Measurements from ENCODE around the gene ZNF341. TPM values are rescaled to one million over a fixed set of nuclear protein-coding genes. Genes with fewer than 3 reads are reported as not detected.
A peak's percentile ranks its signal among the peaks of the same experiment; 100 is the strongest.

The ZNF341 gene
- total and polyA plus RNA-seq, 2 donors (not counting 1 experiment from before 2014, with no cell fraction given): 9.1 to 10.9 TPM

GRCh38 chr20:33769043-33769442, 37.2 kb downstream of the ZNF341 start:
- WGBS (ENCODE audit: insufficient coverage): 100% methylated on average over 1 of the region's 4 CpGs
- no peak for DNase-seq
- Histone ChIP-seq H3K79me2 (ENCODE audit: control insufficient read depth, insufficient read depth, low read length) (no peaks in the 10 kb centered on the region), H4K20me1 (ENCODE audit: control insufficient read depth, insufficient read depth, low read length, poor library complexity, severe bottlenecking) (no peaks in the 10 kb centered on the region), H3K4me2 (replicated peaks; ENCODE audit: low read depth, low read length, poor library complexity, severe bottlenecking) (no peak overlapping the region), H3K9me3 (ENCODE audit: control extremely low read depth in 1 of 3, control insufficient read depth in 2 of 3, insufficient read depth in 1 of 3, low read length in 2 of 3) (no peaks in the 10 kb centered on the region), H3K9ac (ENCODE audit: low read length) (no peak overlapping the region), H3K27me3 (replicated peaks in 1 of 4; ENCODE audit: control extremely low read depth in 1 of 4, control insufficient read depth in 3 of 4, insufficient read depth in 4 of 4, low read length in 3 of 4) (no peaks in the 10 kb centered on the region), H2AFZ (ENCODE audit: insufficient read depth, low read depth, low read length, poor library complexity, severe bottlenecking) (no peak overlapping the region), H3K27ac (ENCODE audit: low read length in 2 of 2) (no peak overlapping the region), H3K4me3 (ENCODE audit: control extremely low read depth in 1 of 5, extremely low read depth in 1 of 5, insufficient read depth in 1 of 5, low read depth in 2 of 5, low read length in 4 of 5) (no peak overlapping the region), H3K36me3 (replicated peaks in 1 of 2; ENCODE audit: control extremely low read depth in 1 of 2, control insufficient read depth in 1 of 2, extremely low read depth in 1 of 2, insufficient read depth in 2 of 2, low read length in 1 of 2) (peaks cover 0 to 18% of the 10 kb centered on the region in 2 experiments), H3K4me1 (ENCODE audit: control insufficient read depth in 2 of 2, insufficient read depth in 2 of 2, low read length in 2 of 2) (peaks cover 12 to 18% of the 10 kb centered on the region in 2 donors)
- ChIA-PET POLR2A (no interaction called here), CTCF (interaction anchor here (1.3 to 2.7 kb wide), 3 partner anchors 23 to 300 kb away, joined by 6 to 10 read pairs (median 8); partner anchors contain the start of gene CHMP4B)
- Mint-ChIP-seq H3K4me3 (no peak overlapping the region), H3K27me3 (no peaks in the 10 kb centered on the region), H3K9me3 (ENCODE audit: insufficient read depth) (no peaks in the 10 kb centered on the region), H3K27ac (no peak overlapping the region), H3K4me1 (peaks cover 21% of the 10 kb centered on the region)
- intact Hi-C loops (cut with micrococcal nuclease): no loop called here
- no peak for ATAC-seq (ENCODE audit: low read depth)
- TF ChIP-seq EZH2 (IDR thresholded peaks at IDR 0.05; ENCODE audit: borderline replicate concordance, insufficient read depth, low read depth, low read length, poor library complexity, severe bottlenecking): no peak
- TF ChIP-seq CTCF (IDR thresholded peaks at IDR 0.05): no peak

GRCh38 chr20:33770005-33770404, 38.2 kb downstream of the ZNF341 start:
- TF ChIP-seq CTCF (IDR thresholded peaks at IDR 0.05) (no peak), EZH2 (IDR thresholded peaks at IDR 0.05; ENCODE audit: borderline replicate concordance, insufficient read depth, low read depth, low read length, poor library complexity, severe bottlenecking) (no peak)
- ATAC-seq (ENCODE audit: low read depth): peak; percentile 41
- POLR2A ChIA-PET: no interaction called here

More at GRCh38 chr20:33770005-33770404, 38.2 kb downstream of the ZNF341 start:
- Histone ChIP-seq H3K27me3 (replicated peaks in 1 of 4; ENCODE audit: control extremely low read depth in 1 of 4, control insufficient read depth in 3 of 4, insufficient read depth in 4 of 4, low read length in 3 of 4) (no peaks in the 10 kb centered on the region), H3K27ac (ENCODE audit: low read length in 2 of 2) (no peak overlapping the region), H2AFZ (ENCODE audit: insufficient read depth, low read depth, low read length, poor library complexity, severe bottlenecking) (no peak overlapping the region), H4K20me1 (ENCODE audit: control insufficient read depth, insufficient read depth, low read length, poor library complexity, severe bottlenecking) (no peaks in the 10 kb centered on the region), H3K9ac (ENCODE audit: low read length) (no peak overlapping the region), H3K79me2 (ENCODE audit: control insufficient read depth, insufficient read depth, low read length) (no peaks in the 10 kb centered on the region), H3K4me1 (ENCODE audit: control insufficient read depth in 2 of 2, insufficient read depth in 2 of 2, low read length in 2 of 2) (peaks cover 21 to 27% of the 10 kb centered on the region in 2 donors), H3K9me3 (ENCODE audit: control extremely low read depth in 1 of 3, control insufficient read depth in 2 of 3, insufficient read depth in 1 of 3, low read length in 2 of 3) (no peaks in the 10 kb centered on the region), H3K4me3 (ENCODE audit: control extremely low read depth in 1 of 5, extremely low read depth in 1 of 5, insufficient read depth in 1 of 5, low read depth in 2 of 5, low read length in 4 of 5) (peak overlapping the region in 1 of 5 experiments; percentile 15), H3K36me3 (replicated peaks in 1 of 2; ENCODE audit: control extremely low read depth in 1 of 2, control insufficient read depth in 1 of 2, extremely low read depth in 1 of 2, insufficient read depth in 2 of 2, low read length in 1 of 2) (peaks cover 0 to 18% of the 10 kb centered on the region in 2 experiments), H3K4me2 (replicated peaks; ENCODE audit: low read depth, low read length, poor library complexity, severe bottlenecking) (no peak overlapping the region)
- H3K4me3 Mint-ChIP-seq: peak overlapping the region; percentile 61
- no peaks in the 10 kb centered on the region for H3K27me3 Mint-ChIP-seq
- intact Hi-C loops (cut with micrococcal nuclease): no loop called here
- DNase-seq: peak; percentile 42
- no peaks in the 10 kb centered on the region for H3K9me3 Mint-ChIP-seq (ENCODE audit: insufficient read depth)
- peak overlapping the region; percentile 70 for H3K27ac Mint-ChIP-seq
- 76% methylated on average over 7 of the region's 10 CpGs for WGBS (ENCODE audit: insufficient coverage)
- CTCF ChIA-PET: interaction anchor here (0.8 to 2.7 kb wide), 4 partner anchors 22 to 300 kb away, joined by 3 to 10 read pairs (median 7); partner anchors contain the start of gene CHMP4B
- peaks cover 31% of the 10 kb centered on the region for H3K4me1 Mint-ChIP-seq
